Adrenal gland (tissue), 12 donors: ENCODE measurements around the gene PLSCR5. TPM values are rescaled to one million over a fixed set of nuclear protein-coding genes. Genes with fewer than 3 reads are reported as not detected.

Source experiments
- DNase-seq, 7 donors: peaks; one replicate each; pipeline ENCODE4 v3.0.0-alpha.2; 2019 to 2020
- H3K27ac ChIP-seq, 5 donors: fragments of 200-600 bp; sonication (generic) in 4 of 5; 1 replicate in 3 of 5; 2 replicates in 2 of 5; pipeline versions ENCODE4 v1.5.1 to v1.8.0; 2016 to 2020; ENCODE audit warnings: mild to moderate bottlenecking in 1 of 5
- H3K27me3 ChIP-seq: fragments of 200-600 bp; 2 replicates; pipeline ENCODE4 v1.8.0; 2021
- H3K36me3 ChIP-seq, 2 donors: fragments of 200-600 bp; replicated peaks in 1 of 2; 1 replicate in 1 of 2; 2 replicates in 1 of 2; pipeline versions ENCODE4 v1.5.1 to v1.8.0; 2018 to 2022
- H3K4me1 ChIP-seq, 2 donors: fragments of 200-600 bp; replicated peaks in 1 of 2; 1 replicate in 1 of 2; 2 replicates in 1 of 2; pipeline versions ENCODE4 v1.5.1 to v1.8.0; 2018 to 2021
- H3K4me3 ChIP-seq, 4 donors: fragments of 200-600 bp; sonication (generic) in 3 of 4; one replicate each; pipeline ENCODE4 v1.5.1; 2016 to 2018
- H3K9me3 ChIP-seq, 3 donors: fragments of 200-600 bp; sonication (generic) in 1 of 3; replicated peaks in 1 of 3; 1 replicate in 2 of 3; 2 replicates in 1 of 3; pipeline versions ENCODE4 v1.5.1 to v1.8.0; 2016 to 2021
- CTCF ChIP-seq, 6 experiments: fragments of 450-650 bp in 4 of 6; fragments of 200-600 bp in 2 of 6; sonication (generic) in 1 of 6; IDR thresholded peaks; 1 replicate in 5 of 6; 2 replicates in 1 of 6; pipeline versions ENCODE4 v1.5.1 to v1.8.0; 2016 to 2021; ENCODE audit warnings: antibody characterized with exemption in 6 of 6, mild to moderate bottlenecking in 2 of 6, moderate library complexity in 1 of 6
- POLR2A ChIP-seq, 2 donors: fragments of 450-650 bp; IDR thresholded peaks; one replicate each; pipeline ENCODE4 v1.6.1; 2017; ENCODE audit warnings: antibody characterized with exemption in 2 of 2, mild to moderate bottlenecking in 2 of 2, moderate library complexity in 1 of 2
- WGBS, 4 donors: extraction: QIAGEN DNeasy Blood & Tissue Kit in 2 of 4; methylation state at CpG; one replicate each; pipeline versions ENCODE4 v1.1.5 to v1.1.7; 2013 to 2017; 5-methylcytosine and 5-hydroxymethylcytosine counted together
- intact Hi-C, 2 donors: fragments of 100-400 bp; cut with DNase I; formaldehyde crosslinking; loops; one replicate each; pipeline versions ENCODE4 v1.14.1 to v1.15.0; 2022 to 2023
- polyA plus RNA-seq, 3 donors: library from polyadenylated mRNA; stranded (reverse); fragments of 200-250 nt in 2 of 3; fragments of 350-450 nt in 1 of 3; fragmentation: Illumina TruSeq in 1 of 3; extraction: RNeasy Lipid Tissue Mini Kit (QIAGEN cat#74804) in 1 of 3; gene quantifications; one replicate each; pipeline ENCODE4 v1.2.3, GENCODE V29; 2013 to 2014
- total RNA-seq, 9 donors: library from RNA; depleted of rRNA in 4 of 9; stranded (reverse); fragments of >200 nt in 4 of 9; fragments of 120-200 nt in 1 of 9; fragmentation: NEBNext Ultra II Directional in 1 of 9; extraction: Animal tissue kit (Norgen Biotek cat#: 25700) in 1 of 9; gene quantifications; one replicate each; pipeline versions ENCODE4 v1.1.0 to v1.2.4, GENCODE V29; 2013 to 2023
- donor health status: healthy with polysubstance abuse.
- donor health status: Bipolar disorder and iron deficiency.
- donor health status: DM: yes; HTN: yes; CAD: no.
- donor health status: DM: no; HTN: no; CAD: no.
- donor health status: DM: no; HTN: no; CAD: no.
- donor health status: DM: yes; HTN: yes; CAD: no.

Gene PLSCR5
- total and polyA plus RNA-seq, 12 donors = not detected

DNA sequence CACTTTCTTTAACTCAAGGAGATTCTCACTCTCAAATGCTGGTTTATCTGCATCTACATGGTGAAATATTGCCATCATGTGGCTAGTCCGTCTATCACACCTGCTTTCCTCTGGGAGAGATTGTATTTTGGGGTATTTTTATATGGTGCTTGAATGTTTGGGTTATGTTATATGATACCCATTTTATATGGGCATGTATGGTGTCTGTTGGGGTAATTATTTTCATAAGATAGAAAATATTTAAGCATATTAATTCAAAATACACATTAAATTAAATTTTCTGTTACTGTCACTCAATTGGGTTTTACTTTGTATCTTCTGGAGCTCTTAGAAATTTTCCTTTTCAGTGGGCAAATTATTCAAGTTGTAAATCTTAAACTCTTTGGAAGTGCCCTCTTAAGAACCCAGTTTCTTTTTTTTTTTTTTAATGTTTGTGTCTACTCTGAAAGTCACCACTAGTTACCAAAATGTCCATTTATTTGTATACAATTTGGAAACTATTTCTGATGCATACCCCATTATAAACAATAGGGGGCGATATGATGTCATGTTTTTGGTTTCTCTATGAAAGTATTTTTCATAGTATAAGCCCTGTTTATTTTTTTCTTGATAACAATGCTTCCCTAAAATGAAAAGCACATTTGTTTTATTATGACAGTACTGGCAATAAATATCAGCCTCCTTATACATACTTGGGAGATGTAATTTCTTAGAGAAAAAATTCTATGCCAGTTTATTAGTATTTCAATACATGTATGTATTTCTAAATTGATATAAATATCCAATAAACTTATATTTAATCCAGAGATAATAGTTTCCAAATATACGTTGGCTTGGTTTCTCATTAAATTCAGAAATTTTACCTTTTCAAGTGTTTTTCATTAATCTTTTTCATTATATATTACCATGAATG, 36.1 kb upstream of the PLSCR5 start:
- intact Hi-C loops = no loop called here
- Histone ChIP-seq H3K36me3 (no peaks in the 10 kb centered on the region), H3K27ac (no peak overlapping the region), H3K27me3 (no peaks in the 10 kb centered on the region), H3K9me3 (no peaks in the 10 kb centered on the region), H3K4me3 (no peak overlapping the region), H3K4me1 (no peaks in the 10 kb centered on the region)
- peak in 1 of 7 donors; percentile 7 for DNase-seq
- WGBS, 4 donors = 13 to 20% (median 15%) methylated on average over 3 of the region's 3 CpGs
- peak; percentile 22 to 54 (median 42) for TF ChIP-seq CTCF (IDR thresholded peaks at IDR 0.05)
- TF ChIP-seq POLR2A (IDR thresholded peaks at IDR 0.05) = no peak

GRCh38 chr3:146640361-146640760, 35.2 kb upstream of the PLSCR5 start:
- 90 to 100% (median 97%) methylated on average over 1 of the region's 1 CpG for WGBS, 4 donors
- no peak overlapping the region for H3K4me3 ChIP-seq
- TF ChIP-seq POLR2A (IDR thresholded peaks at IDR 0.05) = no peak
- no peak for TF ChIP-seq CTCF (IDR thresholded peaks at IDR 0.05)
- H3K27ac ChIP-seq = no peak overlapping the region
- no peaks in the 10 kb centered on the region for H3K27me3 ChIP-seq
- intact Hi-C loops = no loop called here
- H3K9me3 ChIP-seq = no peaks in the 10 kb centered on the region
- H3K4me1 ChIP-seq = no peaks in the 10 kb centered on the region
- no peaks in the 10 kb centered on the region for H3K36me3 ChIP-seq
- no peak for DNase-seq

- intact Hi-C loops = no loop called here
- Histone ChIP-seq H3K9me3 (no peaks in the 10 kb centered on the region), H3K27ac (no peak overlapping the region), H3K27me3 (no peaks in the 10 kb centered on the region), H3K4me3 (no peak overlapping the region), H3K4me1 (no peaks in the 10 kb centered on the region), H3K36me3 (no peaks in the 10 kb centered on the region)
- no peak for DNase-seq
- TF ChIP-seq POLR2A (IDR thresholded peaks at IDR 0.05) (no peak), CTCF (IDR thresholded peaks at IDR 0.05) (peak in 3 of 6 experiments; percentile 26 to 44 (median 35))
Observed at GRCh38 chr3:146638718-146639117, 33.6 kb upstream of the PLSCR5 start.

GRCh38 chr3:146637871-146638270, 32.7 kb upstream of the PLSCR5 start:
- H3K9me3 ChIP-seq = no peaks in the 10 kb centered on the region
- H3K4me3 ChIP-seq = no peak overlapping the region
- H3K27ac ChIP-seq = no peak overlapping the region
- intact Hi-C loops = no loop called here
- no peaks in the 10 kb centered on the region for H3K4me1 ChIP-seq
- no peaks in the 10 kb centered on the region for H3K36me3 ChIP-seq
- no peak for DNase-seq
- TF ChIP-seq CTCF (IDR thresholded peaks at IDR 0.05) (no peak), POLR2A (IDR thresholded peaks at IDR 0.05) (no peak)
- 73 to 83% (median 79%) methylated on average over 3 of the region's 3 CpGs for WGBS, 4 donors
- H3K27me3 ChIP-seq = no peaks in the 10 kb centered on the region
